NT2/D1 (cell line): ENCODE results near the gene CLEC16A.

Experiments
- SUZ12 ChIP-seq: IDR thresholded peaks from 2 replicates; pipeline ENCODE4 v1.6.1; 2011; ENCODE audit not compliant: insufficient read length, insufficient read depth; ENCODE audit errors: extremely low read depth
- YY1 ChIP-seq: IDR thresholded peaks from 2 replicates; pipeline ENCODE4 v1.6.1; 2011; ENCODE audit not compliant: insufficient read length, insufficient read depth
- ZNF274 ChIP-seq: IDR thresholded peaks from 2 replicates; pipeline ENCODE4 v1.6.1; 2011; ENCODE audit warnings: mild to moderate bottlenecking, low read depth, low read length

DNA sequence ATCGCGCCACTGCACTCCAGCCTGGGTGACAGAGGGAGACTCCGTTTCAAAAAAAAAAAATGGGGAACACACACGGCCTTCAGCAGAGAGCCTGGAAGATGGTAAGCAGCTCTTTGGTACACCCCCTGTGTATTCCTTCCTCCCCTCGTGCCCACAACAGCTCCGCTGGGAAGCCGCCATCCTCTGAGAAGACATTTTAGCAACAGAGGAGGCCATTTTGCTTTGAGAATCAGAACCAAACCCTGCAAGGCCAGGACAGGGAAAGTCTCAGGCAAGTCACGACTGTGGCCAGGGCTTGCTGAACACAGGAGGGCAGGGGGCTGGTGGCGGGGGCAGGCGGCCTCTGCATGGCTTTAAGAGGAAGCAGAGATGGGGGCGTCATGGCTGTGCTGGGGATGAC, 265.9 kb downstream of the CLEC16A start:
- TF ChIP-seq ZNF274, result no peak
- TF ChIP-seq YY1, result no peak
- no peak for TF ChIP-seq SUZ12
